HG03045 (cell line): ENCODE measurements around the gene KCTD12.

Experiments used
- ATAC-seq: cut with Tn5 transposase; IDR thresholded peaks from one replicate; pipeline ENCODE4 v1.9.1; 2021; ENCODE audit warnings: mild to moderate bottlenecking, moderate library complexity; ENCODE audit not compliant: unreplicated experiment

Gene KCTD12

DNA sequence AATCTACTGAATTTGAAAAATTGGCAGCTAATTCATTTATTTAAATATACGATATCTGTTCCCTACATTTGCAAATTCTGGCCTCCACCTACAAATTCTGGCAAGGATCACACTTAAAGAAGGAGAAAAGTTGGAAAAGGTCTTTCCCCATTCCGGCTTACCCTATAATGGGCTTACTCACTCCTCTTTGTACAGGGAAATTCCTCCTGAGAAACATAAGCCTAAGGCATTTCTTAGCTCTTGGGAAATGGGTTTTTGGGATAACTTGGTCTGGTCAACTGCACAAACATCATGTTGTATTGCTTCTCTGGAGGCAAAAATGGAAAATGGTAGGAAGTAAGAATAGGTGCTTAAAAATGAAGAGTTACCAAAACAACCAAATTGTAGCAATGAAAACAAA lies 25.5 kb downstream of the KCTD12 start:
- no peak for ATAC-seq

- no peak for ATAC-seq
These were observed 31.3 kb downstream of the KCTD12 start for GRCh38 chr13:76854894-76855293.

- no peak for ATAC-seq
These were observed 32.1 kb downstream of the KCTD12 start for GRCh38 chr13:76853921-76854608.

GRCh38 chr13:76853481-76853880 lies 32.7 kb downstream of the KCTD12 start:
- ATAC-seq = no peak

DNA sequence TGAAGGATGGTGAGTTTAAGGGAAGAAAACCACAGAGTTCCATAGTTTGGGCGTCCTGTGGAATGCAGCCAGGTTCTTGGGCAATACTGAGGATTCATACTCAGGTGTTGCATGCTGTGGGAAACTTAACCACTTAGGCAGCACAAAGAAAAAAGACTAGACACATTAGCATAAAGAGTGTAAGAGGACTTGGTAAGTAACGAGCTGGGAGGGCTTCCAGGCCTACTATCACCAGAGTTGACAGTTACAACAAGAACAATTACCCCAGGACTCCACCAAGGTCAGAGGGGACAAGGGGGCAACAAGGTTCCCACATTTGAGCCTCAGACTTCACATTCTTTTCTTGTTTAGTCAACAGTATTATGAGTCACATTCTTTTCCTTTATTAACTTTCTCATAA lies 33.2 kb downstream of the KCTD12 start:
- no peak for ATAC-seq

DNA sequence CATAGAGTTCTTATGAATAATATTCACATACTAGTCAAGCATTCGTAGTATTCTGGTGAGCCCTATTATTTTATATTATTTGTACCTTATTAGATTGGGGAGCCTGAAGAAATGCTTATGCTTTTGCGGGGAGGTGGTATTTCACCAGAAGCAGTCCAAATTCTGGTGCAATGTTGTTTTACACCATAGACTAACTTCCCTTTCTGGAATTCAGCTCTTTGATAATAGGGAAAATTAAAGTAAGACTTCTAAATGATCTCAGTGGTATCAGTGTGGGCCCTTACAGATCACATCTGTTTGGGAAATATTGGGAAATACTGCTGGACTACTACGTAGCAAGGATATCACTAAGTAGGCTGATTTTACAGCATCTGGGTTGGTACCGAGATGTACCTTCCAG lies 34.2 kb downstream of the KCTD12 start:
- no peak for ATAC-seq

GRCh38 chr13:76849493-76849892 lies 36.7 kb downstream of the KCTD12 start:
- ATAC-seq = no peak

DNA sequence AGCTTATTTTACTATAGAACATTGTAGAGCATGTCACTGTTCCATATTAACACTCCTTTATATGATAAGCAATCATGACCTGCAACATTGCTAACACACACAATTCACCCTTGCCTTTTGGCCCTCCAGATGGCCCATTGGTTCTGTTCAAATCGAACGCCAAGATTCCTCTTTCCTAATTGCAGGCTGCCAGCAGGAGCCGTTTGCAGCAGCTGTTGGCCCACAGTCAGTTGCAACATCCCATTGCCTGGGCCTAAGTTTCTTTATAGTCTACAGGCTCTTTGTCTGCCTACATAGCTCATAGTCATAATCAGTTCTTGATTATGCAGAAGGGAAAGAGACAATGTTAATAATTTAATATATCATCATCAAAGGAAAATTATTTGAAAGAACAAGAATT lies 37.6 kb downstream of the KCTD12 start:
- ATAC-seq = no peak

DNA sequence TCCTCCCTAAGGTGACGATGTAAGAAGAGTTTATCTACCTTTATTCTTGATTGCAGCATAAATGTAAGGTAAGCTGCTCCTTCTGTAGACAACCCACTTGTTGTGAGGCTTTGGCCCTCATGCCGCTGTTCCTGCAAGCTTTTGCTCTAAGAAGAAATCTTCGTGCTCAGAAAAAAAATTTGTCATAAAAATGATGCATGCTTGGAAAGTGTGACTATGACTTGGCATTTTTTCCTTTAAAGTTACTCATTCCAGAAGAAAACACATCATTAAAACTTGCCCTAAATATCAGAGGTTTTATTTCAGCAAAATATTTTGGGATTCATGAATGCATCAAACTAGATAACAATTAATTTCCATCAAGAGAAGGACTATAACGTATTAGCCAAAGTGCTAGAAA lies 39.8 kb downstream of the KCTD12 start:
- ATAC-seq = no peak

DNA sequence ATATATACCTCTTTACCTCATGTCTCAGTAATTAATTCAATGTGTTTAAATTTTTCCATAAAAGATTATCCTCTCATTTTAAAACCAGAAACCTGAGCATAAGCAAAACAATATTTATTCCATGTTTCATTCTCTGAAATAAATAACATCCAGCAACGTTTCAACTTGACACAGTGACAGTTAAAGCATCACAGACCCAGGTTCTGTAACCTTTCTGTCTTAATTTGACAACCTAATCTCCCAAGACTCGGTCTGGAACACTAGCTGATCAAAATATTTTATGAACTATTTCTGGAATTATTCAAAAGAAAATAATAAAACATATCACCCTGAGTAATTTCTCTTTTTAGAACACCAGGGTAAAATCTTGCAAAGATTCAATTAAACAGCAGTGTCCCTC lies 40.3 kb downstream of the KCTD12 start:
- no peak for ATAC-seq

DNA sequence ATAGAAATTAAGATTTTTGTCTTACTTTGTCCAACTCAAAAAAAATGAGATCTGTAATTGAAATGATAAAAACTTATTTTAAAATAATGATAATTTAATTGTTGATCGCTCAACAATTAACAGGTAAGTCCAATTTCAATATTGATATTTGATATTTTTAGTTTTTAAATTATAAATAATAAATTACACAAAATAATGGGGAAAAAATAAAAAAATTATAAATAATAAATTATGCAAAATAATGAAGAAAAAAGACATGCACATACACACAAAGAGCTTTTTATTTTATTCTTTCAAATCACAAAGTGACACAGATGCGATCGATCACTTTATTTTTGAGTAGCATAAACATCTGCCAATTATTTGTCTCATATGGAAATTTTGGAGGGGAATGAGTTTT lies 40.8 kb downstream of the KCTD12 start:
- ATAC-seq = no peak

DNA sequence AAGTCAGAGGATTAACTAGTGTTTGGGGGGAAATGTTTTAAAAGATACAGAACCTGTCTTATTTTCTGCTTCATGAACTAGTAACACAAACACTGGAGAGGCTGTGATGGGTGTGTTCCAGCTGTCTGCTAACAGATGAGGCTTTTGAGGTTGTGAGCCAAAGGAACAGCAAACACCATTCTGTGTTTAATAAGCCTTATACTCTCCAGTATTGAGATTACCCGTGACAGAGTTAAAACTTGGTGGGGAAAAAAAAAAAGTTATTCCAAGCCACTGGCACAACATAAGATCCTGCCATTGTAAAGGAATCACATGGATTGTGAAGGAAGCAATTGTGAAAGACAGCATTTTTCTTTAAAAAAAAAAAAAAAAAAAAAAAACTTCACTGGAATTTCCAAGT lies 48.4 kb downstream of the KCTD12 start:
- no peak for ATAC-seq

GRCh38 chr13:76836311-76836710 lies 49.9 kb downstream of the KCTD12 start:
- ATAC-seq = no peak

DNA sequence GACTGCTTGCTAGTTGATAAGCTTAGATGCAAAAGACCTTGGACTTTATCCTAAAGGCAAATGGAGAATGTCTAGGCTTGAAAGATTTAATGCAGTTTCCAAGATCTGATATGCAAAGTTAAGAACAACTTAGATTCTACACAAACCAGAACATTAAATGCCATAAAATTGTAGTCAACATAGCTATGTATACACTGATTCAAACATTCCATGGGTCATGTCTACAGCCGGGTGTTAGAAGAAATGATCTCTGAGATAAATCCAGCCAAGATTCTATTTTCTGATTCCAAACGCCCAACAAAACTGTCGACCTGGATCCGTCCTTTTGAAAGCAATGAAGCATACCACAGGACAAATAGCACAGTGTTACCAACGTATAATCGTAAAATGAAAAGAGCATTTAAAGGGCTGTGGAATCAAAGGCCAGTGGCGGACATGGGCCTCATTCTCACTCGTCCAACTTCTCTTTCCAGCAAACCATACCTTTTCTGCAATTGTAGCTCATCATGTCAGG lies 52.7 kb downstream of the KCTD12 start:
- no peak for ATAC-seq

GRCh38 chr13:76832258-76832988 lies 53.8 kb downstream of the KCTD12 start:
- ATAC-seq = no peak

DNA sequence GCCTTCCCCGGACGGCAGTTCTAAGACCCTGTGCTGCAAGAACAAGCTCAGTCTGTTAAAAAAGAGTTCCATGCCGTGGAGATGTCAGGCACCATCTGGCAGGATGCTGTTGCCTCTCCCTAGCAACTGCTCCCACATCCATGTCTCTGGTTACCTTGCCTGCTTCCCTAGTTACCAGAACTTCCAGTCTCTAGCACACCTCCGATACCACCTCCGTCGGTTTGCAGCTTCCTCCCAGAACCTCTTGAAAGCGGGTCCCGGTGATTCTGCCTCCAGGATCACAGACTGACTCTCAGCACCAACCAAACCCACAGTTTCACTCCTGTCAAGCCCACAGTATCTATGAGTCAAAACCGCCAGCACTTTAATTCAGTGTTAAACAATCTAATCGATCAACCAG lies 55.4 kb downstream of the KCTD12 start:
- no peak for ATAC-seq
